HepG2 (cell line): ENCODE data around the gene MACROD2. TPM values are rescaled to one million over a fixed set of nuclear protein-coding genes. Genes with fewer than 3 reads are reported as not detected.

Source experiments
- ATAC-seq: fragments of 200-7000 bp; cut with Tn5 transposase; 3 replicates; pipeline ENCODE4 v1.9.1; 2020; ENCODE audit warnings: mild to moderate bottlenecking, moderate library complexity
- BruUV-seq: library from RNA; stranded (reverse); fragments of 400-500 nt; replicated peaks from 2 replicates; lab custom pipeline; 2021; lab: Mats Ljungman, UMichigan
- CTCF ChIA-PET: fragments of 300-600 bp; formaldehyde crosslinking; extraction: SDS; loops from one replicate; lab custom pipeline; 2021; ENCODE audit warnings: low total read pairs, inconsistent platforms, low intra/inter-chr PET ratio; lab: Yijun Ruan, JAX
- POLR2A ChIA-PET: fragments of 350-600 bp; sonication (Branson Sonifier 250); formaldehyde crosslinking; loops from one replicate; lab custom pipeline; 2020; ENCODE audit warnings: antibody characterized with exemption, inconsistent platforms; lab: Yijun Ruan, JAX
- DNase-seq: peaks from one replicate; pipeline ENCODE4 v3.0.0-alpha.2; 2015; ENCODE audit warnings: low spot score
- FAIRE-seq: peaks from 3 replicates; lab custom pipeline; 2011; peaks lifted over from hg19 to GRCh38; lab: Jason Lieb, UNC
- H2AFZ ChIP-seq: one replicate; pipeline ENCODE4 v1.6.1; 2011; ENCODE audit warnings: low read length, inconsistent platforms
- H3K27ac ChIP-seq: fragments of 300-600 bp; 3 replicates; pipeline ENCODE4 v1.8.0; 2011; ENCODE audit warnings: mixed run types, mild to moderate bottlenecking, mixed read lengths, low read length, inconsistent platforms; ENCODE audit not compliant: insufficient read depth; ENCODE audit errors: extremely low read length
- H3K27me3 ChIP-seq, 2 experiments: fragments of 200-600 bp in 1 of 2; 2 replicates in 1 of 2; 3 replicates in 1 of 2; pipeline versions ENCODE4 v1.6.0 to v1.8.0; 2011; ENCODE audit warnings: low read length in 2 of 2, mild to moderate bottlenecking in 2 of 2, moderate library complexity in 2 of 2, inconsistent platforms in 1 of 2; ENCODE audit not compliant: insufficient read depth in 2 of 2, control insufficient read depth in 1 of 2
- H3K36me3 ChIP-seq, 2 experiments: fragments of 200-600 bp in 1 of 2; replicated peaks in 1 of 2; 2 replicates in 1 of 2; 3 replicates in 1 of 2; pipeline versions ENCODE4 v1.5.1 to v1.8.0; 2011; ENCODE audit warnings: low read length in 2 of 2, inconsistent platforms in 1 of 2; ENCODE audit not compliant: insufficient read depth in 2 of 2, control insufficient read depth in 1 of 2
- H3K4me1 ChIP-seq: 2 replicates; pipeline ENCODE4 v1.5.1; 2012; ENCODE audit warnings: low read length, inconsistent platforms; ENCODE audit not compliant: insufficient read depth
- H3K4me2 ChIP-seq: 2 replicates; pipeline ENCODE4 v1.6.0; 2011; ENCODE audit warnings: low read depth, low read length, inconsistent platforms
- H3K4me3 ChIP-seq, 3 experiments: fragments of 200-600 bp in 1 of 3; sonication (generic), shearing (Covaris generic) in 1 of 3; replicated peaks in 1 of 3; 2 replicates each; pipeline ENCODE4 v1.5.1; 2011 to 2016; ENCODE audit warnings: low read length in 3 of 3, inconsistent platforms in 2 of 3, low read depth in 2 of 3, mild to moderate bottlenecking in 2 of 3, control low read depth in 1 of 3, mixed read lengths in 1 of 3; ENCODE audit not compliant: insufficient read depth in 1 of 3
- H3K79me2 ChIP-seq: one replicate; pipeline ENCODE4 v1.6.1; 2011; ENCODE audit warnings: low read length, inconsistent platforms; ENCODE audit not compliant: insufficient read depth
- H3K9ac ChIP-seq: 2 replicates; pipeline ENCODE4 v1.6.0; 2011; ENCODE audit warnings: mild to moderate bottlenecking, low read depth, low read length, inconsistent platforms; ENCODE audit not compliant: insufficient read depth
- H3K9me3 ChIP-seq: 2 replicates; pipeline ENCODE4 v1.5.1; 2012; ENCODE audit warnings: mild to moderate bottlenecking, low read length
- H4K20me1 ChIP-seq: 2 replicates; pipeline ENCODE4 v1.6.0; 2011; ENCODE audit warnings: inconsistent platforms, mild to moderate bottlenecking, low read length, moderate library complexity; ENCODE audit not compliant: insufficient read depth
- FLYWCH1 ChIP-seq: sonication (generic); formaldehyde crosslinking; IDR thresholded peaks from 2 replicates; pipeline ENCODE4 v1.8.1; 2023; ENCODE audit warnings: mild to moderate bottlenecking, missing genetic modification reagents
- FOXJ3 ChIP-seq: sonication (generic); formaldehyde crosslinking; IDR thresholded peaks from 2 replicates; pipeline ENCODE4 v1.4.0; 2020; ENCODE audit warnings: missing genetic modification reagents, mild to moderate bottlenecking, borderline replicate concordance
- FOXP4 ChIP-seq: sonication (generic); formaldehyde crosslinking; IDR thresholded peaks from 2 replicates; pipeline ENCODE4 v1.4.0; 2020; ENCODE audit warnings: missing genetic modification reagents
- GATAD2A ChIP-seq: IDR thresholded peaks from 2 replicates; pipeline ENCODE4 v1.6.1; 2016
- JUN ChIP-seq: sonication (generic); formaldehyde crosslinking; IDR thresholded peaks from 2 replicates; pipeline ENCODE4 v1.4.0; 2020; ENCODE audit warnings: mild to moderate bottlenecking, missing genetic modification reagents
- RFX5 ChIP-seq: IDR thresholded peaks from 2 replicates; pipeline ENCODE4 v1.6.1; 2011; ENCODE audit warnings: low read depth, low read length, improper control_type of control experiment
- SAP130 ChIP-seq: IDR thresholded peaks from 2 replicates; pipeline ENCODE4 v1.6.1; 2016; ENCODE audit warnings: low read depth
- ZNF292 ChIP-seq: sonication (generic); formaldehyde crosslinking; IDR thresholded peaks from 2 replicates; pipeline ENCODE4 v1.8.1; 2022; ENCODE audit warnings: mild to moderate bottlenecking, low read depth, missing genetic modification reagents, borderline replicate concordance
- WGBS: methylation state at CpG from one replicate; pipeline ENCODE4 v1.1.6; 2017; ENCODE audit warnings: low lambda C conversion rate; 5-methylcytosine and 5-hydroxymethylcytosine counted together
- in situ Hi-C: cut with HindIII; loops from 2 replicates; pipeline ENCODE4 v1.10.0; 2017; ENCODE audit warnings: low pct_unique_long_range_greater_than_20kb; ENCODE audit not compliant: extremely low pct_ligation_motif_present
- intact Hi-C: fragments of 100-400 bp; cut with micrococcal nuclease; formaldehyde crosslinking; loops from one replicate; pipeline ENCODE4 v1.10.0; 2022; ENCODE audit not compliant: unreplicated experiment
- polyA plus RNA-seq, 8 experiments: library from polyadenylated mRNA; depleted of rRNA in 3 of 8; stranded (reverse) in 7 of 8; unstranded in 1 of 8; fragments of >200 nt; fragmentation: Illumina TruSeq in 4 of 8; extraction: Trizol in 4 of 8; gene quantifications; 2 replicates each; pipeline versions ENCODE4 v1.2.1 to v1.2.3, GENCODE V29; 2011 to 2016; ENCODE audit warnings: low read depth in 4 of 8, missing spikeins in 1 of 8, mixed read lengths in 1 of 8; ENCODE audit not compliant: insufficient read depth in 1 of 8
- total RNA-seq, 5 experiments: library from RNA; depleted of rRNA; stranded (reverse); fragments of >200 nt; fragmentation: Illumina TruSeq; extraction: Trizol; gene quantifications; 2 replicates each; pipeline ENCODE4 v1.2.3, GENCODE V29; 2016; ENCODE audit warnings: low read depth in 1 of 5

MACROD2 gene
- total and polyA plus RNA-seq, 2 of the 13 experiments (the other 11 are each of a cell fraction or from before 2014, with no cell fraction given) = 0.13 to 0.51 TPM

GRCh38 chr20:13947719-13948118 is 47.6 kb upstream of the MACROD2 start:
- no peak overlapping the region for H3K9ac ChIP-seq
- no peaks in the 10 kb centered on the region for H3K9me3 ChIP-seq
- no peaks in the 10 kb centered on the region for H3K4me1 ChIP-seq
- TF ChIP-seq FOXP4 (CRISPR knock-in tag) (no peak), RFX5 (no peak), ZNF292 (CRISPR knock-in tag) (no peak), FOXJ3 (CRISPR knock-in tag) (no peak), GATAD2A (CRISPR knock-in tag) (no peak), JUN (CRISPR knock-in tag) (no peak), SAP130 (CRISPR knock-in tag) (no peak), FLYWCH1 (CRISPR knock-in tag) (no peak)
- no peak overlapping the region for H2AFZ ChIP-seq
- DNase-seq (no peak), FAIRE-seq (no peak), ATAC-seq (no peak; the same call in 2 of the 3 replicates)
- H4K20me1 ChIP-seq = no peaks in the 10 kb centered on the region
- H3K27me3 ChIP-seq = no peaks in the 10 kb centered on the region
- no peaks in the 10 kb centered on the region for H3K79me2 ChIP-seq
- BruUV-seq = no TSS peak
- H3K4me3 ChIP-seq = no peak overlapping the region
- 11% methylated on average over 3 of the region's 3 CpGs for WGBS
- POLR2A ChIA-PET = no interaction called here
- in situ Hi-C loops (no loop called here), intact Hi-C loops (no loop called here)
- H3K4me2 ChIP-seq = no peak overlapping the region
- CTCF ChIA-PET = no interaction called here
- H3K36me3 ChIP-seq = no peaks in the 10 kb centered on the region
- no peak overlapping the region for H3K27ac ChIP-seq
